ENCODE results near the gene PIGZ. TPM values are rescaled to one million over a fixed set of nuclear protein-coding genes. Genes with fewer than 3 reads are reported as not detected.

Gene PIGZ
- total and polyA plus RNA-seq, 3 experiments from 2014 or later: 0.31 to 0.49 TPM; not detected in 1

DNA sequence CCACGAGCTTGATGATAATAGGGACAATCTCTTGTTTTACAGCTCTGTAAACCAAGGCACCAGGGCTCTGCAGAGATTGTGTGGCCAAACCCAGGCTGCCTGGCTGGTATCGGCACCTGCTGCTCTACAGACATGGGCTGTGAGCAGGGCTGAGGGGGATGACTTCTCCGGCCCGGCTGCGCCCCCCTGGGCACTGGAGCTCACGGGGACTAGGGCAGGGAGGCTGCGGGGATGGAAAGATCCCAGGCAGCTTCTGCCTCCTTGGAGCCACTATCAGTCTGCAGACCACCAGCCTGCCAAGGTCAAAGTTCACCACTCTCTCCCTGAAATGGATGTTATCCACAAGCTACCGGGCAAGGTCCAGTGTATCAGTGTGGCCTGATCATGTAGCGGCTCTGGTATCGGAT is 22.0 kb upstream of the PIGZ start:
- Histone ChIP-seq H3K27ac (ENCODE audit: low read depth, low read length) (no peak overlapping the region), H3K4me1 (ENCODE audit: insufficient read depth, low read length) (no peaks in the 10 kb centered on the region), H3K27me3 (ENCODE audit: insufficient read depth, low read length, poor library complexity, severe bottlenecking) (no peaks in the 10 kb centered on the region), H3K4me3 (ENCODE audit: low read length) (no peak overlapping the region), H3K36me3 (ENCODE audit: insufficient read depth, low read length) (no peaks in the 10 kb centered on the region), H3K9me3 (ENCODE audit: low read length) (no peaks in the 10 kb centered on the region)
- Mint-ChIP-seq H3K36me3 (no peaks in the 10 kb centered on the region), H3K27ac (no peak overlapping the region), H3K9me3 (peaks cover 0 to 2% (median 0%) of the 10 kb centered on the region in 5 donors), H3K4me1 (no peaks in the 10 kb centered on the region), H3K27me3 (peaks cover 0 to 10% of the 10 kb centered on the region in 2 donors), H3K4me3 (no peak overlapping the region)
- ChIA-PET POLR2A (no interaction called here), CTCF (no interaction called here)
- peak in 1 of 5 donors; percentile 36 for DNase-seq

DNA sequence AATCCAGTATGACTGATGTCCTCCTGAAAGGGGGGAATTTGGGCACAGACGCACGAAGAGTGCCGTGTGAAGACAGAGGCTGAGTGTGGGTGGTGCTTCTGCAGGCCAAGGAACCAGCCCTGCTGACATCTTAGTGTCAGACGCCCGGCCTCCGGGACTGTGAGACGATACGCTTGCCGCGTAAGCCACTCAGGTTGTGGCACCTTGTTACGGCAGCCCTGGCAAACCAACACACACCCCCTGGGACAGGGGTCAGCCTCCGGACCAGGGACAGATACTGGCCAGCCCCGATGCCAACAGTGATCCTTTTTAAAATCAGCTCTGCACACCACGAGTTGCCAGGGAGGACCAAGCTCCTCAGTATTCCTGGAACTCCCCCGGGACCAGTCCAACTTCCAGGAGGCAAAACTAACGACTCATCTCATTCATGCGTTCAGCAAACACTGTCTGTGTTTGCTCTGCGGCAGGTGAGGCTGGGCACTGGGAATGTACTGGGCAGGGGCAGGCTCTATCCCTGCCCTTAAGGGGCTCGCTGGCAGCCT is 21.2 kb upstream of the PIGZ start:
- no peaks in the 10 kb centered on the region for H3K27me3 ChIP-seq (ENCODE audit: insufficient read depth, low read length, poor library complexity, severe bottlenecking)
- Mint-ChIP-seq H3K4me1 (no peaks in the 10 kb centered on the region), H3K27ac (no peak overlapping the region), H3K4me3 (no peak overlapping the region), H3K36me3 (no peaks in the 10 kb centered on the region), H3K27me3 (peaks cover 3 to 15% of the 10 kb centered on the region in 2 donors), H3K9me3 (peaks cover 0 to 2% (median 0%) of the 10 kb centered on the region in 5 donors)
- no peaks in the 10 kb centered on the region for H3K36me3 ChIP-seq (ENCODE audit: insufficient read depth, low read length)
- no peak overlapping the region for H3K27ac ChIP-seq (ENCODE audit: low read depth, low read length)
- peak in 1 of 5 donors; percentile 46 for DNase-seq
- H3K9me3 ChIP-seq (ENCODE audit: low read length): no peaks in the 10 kb centered on the region
- no peak overlapping the region for H3K4me3 ChIP-seq (ENCODE audit: low read length)
- POLR2A ChIA-PET: no interaction called here
- CTCF ChIA-PET: interaction anchor here (0.9 kb wide), 1 partner anchor 11 kb away, joined by 3 read pairs; no protein-coding TSS in a partner anchor
- no peaks in the 10 kb centered on the region for H3K4me1 ChIP-seq (ENCODE audit: insufficient read depth, low read length)

DNA sequence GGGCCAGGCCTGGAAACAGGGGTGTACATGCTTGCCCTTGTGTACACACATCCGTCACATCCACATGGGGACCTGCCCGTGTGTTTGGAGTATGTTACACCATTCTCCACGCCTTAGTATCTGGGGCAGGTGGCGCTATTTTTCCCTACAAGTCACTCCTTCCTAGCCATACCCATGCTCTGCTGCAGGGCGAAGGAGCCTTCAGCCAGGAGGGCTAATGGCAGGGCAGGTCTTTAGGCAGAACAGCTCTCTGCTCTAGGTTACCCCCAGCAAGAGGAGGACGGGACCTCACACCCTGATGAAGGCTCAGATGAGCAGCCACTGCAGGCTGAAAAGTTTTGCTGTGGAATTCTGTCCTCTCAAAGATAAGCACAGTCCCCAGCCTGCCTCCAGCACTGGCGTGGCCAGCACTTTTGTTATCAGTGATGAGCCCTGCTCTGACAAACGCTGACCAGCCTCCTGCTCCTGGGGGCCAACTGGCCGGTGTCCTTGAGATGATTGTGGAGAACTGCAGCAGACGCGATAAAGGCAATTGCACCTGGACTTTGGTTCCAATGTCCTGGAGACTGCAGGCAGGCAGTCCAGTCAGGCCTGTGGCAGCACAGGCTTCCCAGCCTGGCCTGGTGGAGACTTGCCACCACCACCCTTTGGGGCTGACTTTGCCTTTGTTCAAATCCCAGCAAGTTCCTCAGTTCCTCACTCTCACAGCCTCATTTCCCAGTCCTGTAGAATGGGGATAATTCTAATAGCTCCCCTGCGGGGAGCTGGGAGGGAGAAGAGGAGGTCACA is 19.8 kb upstream of the PIGZ start:
- H3K4me1 ChIP-seq (ENCODE audit: insufficient read depth, low read length): no peaks in the 10 kb centered on the region

GRCh38 chr3:196987022-196987421 is 18.4 kb upstream of the PIGZ start:
- Histone ChIP-seq H3K27ac (ENCODE audit: low read depth, low read length) (no peak overlapping the region), H3K4me3 (ENCODE audit: low read length) (no peak overlapping the region), H3K9me3 (ENCODE audit: low read length) (no peaks in the 10 kb centered on the region), H3K4me1 (ENCODE audit: insufficient read depth, low read length) (no peaks in the 10 kb centered on the region), H3K36me3 (ENCODE audit: insufficient read depth, low read length) (no peaks in the 10 kb centered on the region), H3K27me3 (ENCODE audit: insufficient read depth, low read length, poor library complexity, severe bottlenecking) (no peaks in the 10 kb centered on the region)
- ChIA-PET POLR2A (no interaction called here), CTCF (interaction anchor here (0.7 to 1.1 kb wide), 3 partner anchors 11 to 18 kb away, joined by 3 read pairs; no protein-coding TSS in a partner anchor)
- Mint-ChIP-seq H3K4me1 (no peaks in the 10 kb centered on the region), H3K27ac (no peak overlapping the region), H3K36me3 (peaks cover 0 to 7% (median 0%) of the 10 kb centered on the region in 3 donors), H3K27me3 (peaks cover 3 to 26% of the 10 kb centered on the region in 2 donors), H3K9me3 (peaks cover 7 to 10% (median 9%) of the 10 kb centered on the region in 5 donors), H3K4me3 (no peak overlapping the region)
- peak in 1 of 5 donors; percentile 3 for DNase-seq

More for the DNA sequence above, 19.8 kb upstream of the PIGZ start:
- peaks cover 3 to 6% (median 5%) of the 10 kb centered on the region in 5 donors for H3K9me3 Mint-ChIP-seq
- DNase-seq: peak in 1 of 5 donors; percentile 33
- H3K4me1 Mint-ChIP-seq: no peaks in the 10 kb centered on the region
- H3K9me3 ChIP-seq (ENCODE audit: low read length): no peaks in the 10 kb centered on the region
- H3K27ac Mint-ChIP-seq: no peak overlapping the region
- H3K4me3 ChIP-seq (ENCODE audit: low read length): no peak overlapping the region
- ChIA-PET POLR2A (no interaction called here), CTCF (no interaction called here)
- peaks cover 3 to 22% of the 10 kb centered on the region in 2 donors for H3K27me3 Mint-ChIP-seq
- no peaks in the 10 kb centered on the region for H3K36me3 ChIP-seq (ENCODE audit: insufficient read depth, low read length)
- H3K27me3 ChIP-seq (ENCODE audit: insufficient read depth, low read length, poor library complexity, severe bottlenecking): no peaks in the 10 kb centered on the region
- H3K36me3 Mint-ChIP-seq: peaks cover 0 to 3% (median 0%) of the 10 kb centered on the region in 3 donors
- H3K27ac ChIP-seq (ENCODE audit: low read depth, low read length): no peak overlapping the region
- H3K4me3 Mint-ChIP-seq: no peak overlapping the region

GRCh38 chr3:196985954-196986885 is 17.6 kb upstream of the PIGZ start:
- no peaks in the 10 kb centered on the region for H3K36me3 ChIP-seq (ENCODE audit: insufficient read depth, low read length)
- Mint-ChIP-seq H3K4me3 (no peak overlapping the region), H3K27ac (no peak overlapping the region), H3K9me3 (peaks cover 7 to 12% (median 10%) of the 10 kb centered on the region in 5 donors), H3K4me1 (no peaks in the 10 kb centered on the region), H3K36me3 (peaks cover 0 to 13% (median 0%) of the 10 kb centered on the region in 3 donors), H3K27me3 (peaks cover 5 to 31% of the 10 kb centered on the region in 2 donors)
- CTCF ChIA-PET: interaction anchor here (0.7 to 1.1 kb wide), 3 partner anchors 11 to 19 kb away, joined by 3 read pairs; no protein-coding TSS in a partner anchor
- POLR2A ChIA-PET: no interaction called here
- H3K4me3 ChIP-seq (ENCODE audit: low read length): no peak overlapping the region
- DNase-seq: no peak
- no peaks in the 10 kb centered on the region for H3K27me3 ChIP-seq (ENCODE audit: insufficient read depth, low read length, poor library complexity, severe bottlenecking)
- H3K9me3 ChIP-seq (ENCODE audit: low read length): no peaks in the 10 kb centered on the region
- no peak overlapping the region for H3K27ac ChIP-seq (ENCODE audit: low read depth, low read length)
- no peaks in the 10 kb centered on the region for H3K4me1 ChIP-seq (ENCODE audit: insufficient read depth, low read length)

GRCh38 chr3:196985298-196985697 is 16.7 kb upstream of the PIGZ start:
- peak in 1 of 5 donors; percentile 20 for DNase-seq
- Mint-ChIP-seq H3K36me3 (peaks cover 0 to 13% (median 0%) of the 10 kb centered on the region in 3 donors), H3K4me1 (no peaks in the 10 kb centered on the region), H3K9me3 (peaks cover 7 to 12% (median 10%) of the 10 kb centered on the region in 5 donors), H3K27ac (no peak overlapping the region), H3K4me3 (no peak overlapping the region), H3K27me3 (peaks cover 5 to 34% of the 10 kb centered on the region in 2 donors)
- H3K27ac ChIP-seq (ENCODE audit: low read depth, low read length): no peak overlapping the region
- ChIA-PET POLR2A (no interaction called here), CTCF (no interaction called here)
- H3K4me3 ChIP-seq (ENCODE audit: low read length): no peak overlapping the region
- no peaks in the 10 kb centered on the region for H3K9me3 ChIP-seq (ENCODE audit: low read length)
- H3K4me1 ChIP-seq (ENCODE audit: insufficient read depth, low read length): no peaks in the 10 kb centered on the region
- no peaks in the 10 kb centered on the region for H3K36me3 ChIP-seq (ENCODE audit: insufficient read depth, low read length)
- no peaks in the 10 kb centered on the region for H3K27me3 ChIP-seq (ENCODE audit: insufficient read depth, low read length, poor library complexity, severe bottlenecking)

- peaks cover 7 to 12% (median 10%) of the 10 kb centered on the region in 5 donors for H3K9me3 Mint-ChIP-seq
- POLR2A ChIA-PET: no interaction called here
- Histone ChIP-seq H3K4me3 (ENCODE audit: low read length) (no peak overlapping the region), H3K4me1 (ENCODE audit: insufficient read depth, low read length) (no peaks in the 10 kb centered on the region), H3K9me3 (ENCODE audit: low read length) (no peaks in the 10 kb centered on the region), H3K36me3 (ENCODE audit: insufficient read depth, low read length) (no peaks in the 10 kb centered on the region), H3K27me3 (ENCODE audit: insufficient read depth, low read length, poor library complexity, severe bottlenecking) (no peaks in the 10 kb centered on the region), H3K27ac (ENCODE audit: low read depth, low read length) (no peak overlapping the region)
- peaks cover 0 to 13% (median 0%) of the 10 kb centered on the region in 3 donors for H3K36me3 Mint-ChIP-seq
- H3K27ac Mint-ChIP-seq: no peak overlapping the region
- H3K4me1 Mint-ChIP-seq: peaks cover 4 to 7% (median 6%) of the 10 kb centered on the region in 3 donors
- CTCF ChIA-PET: no interaction called here
- peaks cover 5 to 46% of the 10 kb centered on the region in 2 donors for H3K27me3 Mint-ChIP-seq
- DNase-seq: no peak
- H3K4me3 Mint-ChIP-seq: no peak overlapping the region
Measured at GRCh38 chr3:196983186-196983585, 14.6 kb upstream of the PIGZ start.

Measured in CD8-positive, alpha-beta memory T cell (primary cell).